SK-N-SH (cell line): Measurements from ENCODE around the gene VWC2L. TPM values are rescaled to one million over a fixed set of nuclear protein-coding genes. Genes with fewer than 3 reads are reported as not detected.

Experiments used
- CTCF ChIA-PET: fragments of 300-600, 350-600 bp; formaldehyde crosslinking; extraction: SDS; loops from one replicate; lab custom pipeline; 2021; lab: Yijun Ruan, JAX
- POLR2A ChIA-PET: fragments of 350-600 bp; sonication (Branson Sonifier 250); formaldehyde crosslinking; extraction: SDS; loops from one replicate; lab custom pipeline; 2020; ENCODE audit warnings: antibody characterized with exemption, inconsistent platforms; lab: Yijun Ruan, JAX
- DNase-seq: peaks from one replicate; pipeline ENCODE4 v3.0.0; 2012
- H2AFZ ChIP-seq: fragments of 200-600 bp; sonication (generic); 2 replicates; pipeline ENCODE4 v1.8.1; 2016; ENCODE audit warnings: antibody characterized with exemption, mild to moderate bottlenecking, low read depth
- H3F3A ChIP-seq: fragments of 200-600 bp; sonication (generic); replicated peaks from 2 replicates; pipeline ENCODE3; 2016; ENCODE audit warnings: antibody characterized with exemption, mild to moderate bottlenecking; ENCODE audit not compliant: insufficient read depth
- H3K27ac ChIP-seq, 2 experiments: fragments of 200-500 bp in 1 of 2; fragments of 200-600 bp in 1 of 2; sonication (Bioruptor generic) in 1 of 2; sonication (generic), shearing (Covaris generic) in 1 of 2; 2 replicates each; pipeline versions ENCODE4 v1.5.1 to v1.6.1; 2014 to 2016; ENCODE audit warnings: low read depth in 2 of 2, inconsistent platforms in 1 of 2, low read length in 1 of 2, mild to moderate bottlenecking in 1 of 2, mixed read lengths in 1 of 2
- H3K27me3 ChIP-seq: fragments of 200-600 bp; sonication (generic), shearing (Covaris generic); 2 replicates; pipeline ENCODE4 v1.6.1; 2016; ENCODE audit warnings: mixed run types; ENCODE audit not compliant: insufficient read depth
- H3K36me3 ChIP-seq, 2 experiments: fragments of 200-500 bp in 1 of 2; fragments of 200-600 bp in 1 of 2; sonication (Bioruptor generic) in 1 of 2; sonication (generic) in 1 of 2; replicated peaks in 1 of 2; 2 replicates each; pipeline versions ENCODE3 to v1.5.1; 2014 to 2016; ENCODE audit warnings: low read length in 1 of 2, mild to moderate bottlenecking in 1 of 2; ENCODE audit not compliant: insufficient read depth in 2 of 2, control insufficient read depth in 1 of 2
- H3K4me1 ChIP-seq, 2 experiments: fragments of 200-500 bp in 1 of 2; fragments of 200-600 bp in 1 of 2; sonication (Bioruptor generic) in 1 of 2; sonication (generic), shearing (Covaris generic) in 1 of 2; 2 replicates each; pipeline versions ENCODE4 v1.5.1 to v1.6.1; 2014 to 2016; ENCODE audit warnings: low read depth in 1 of 2, low read length in 1 of 2, mixed run types in 1 of 2; ENCODE audit not compliant: insufficient read depth in 2 of 2, control insufficient read depth in 1 of 2
- H3K4me2 ChIP-seq: fragments of 200-600 bp; sonication (generic), shearing (Covaris generic); 2 replicates; pipeline ENCODE4 v1.6.1; 2017; ENCODE audit warnings: mixed run types
- H3K4me3 ChIP-seq, 2 experiments: fragments of 200-500 bp in 1 of 2; fragments of 200-600 bp in 1 of 2; sonication (Bioruptor generic) in 1 of 2; sonication (generic), shearing (Covaris generic) in 1 of 2; 2 replicates each; pipeline versions ENCODE4 v1.5.1 to v1.8.1; 2014 to 2016; ENCODE audit warnings: low read depth in 2 of 2, inconsistent platforms in 1 of 2, low read length in 1 of 2, mild to moderate bottlenecking in 1 of 2, mixed read lengths in 1 of 2, moderate library complexity in 1 of 2
- H3K79me2 ChIP-seq: fragments of 200-600 bp; sonication (generic); 2 replicates; pipeline ENCODE4 v1.8.1; 2017; ENCODE audit warnings: mild to moderate bottlenecking; ENCODE audit not compliant: insufficient read depth
- H3K9ac ChIP-seq: fragments of 200-600 bp; sonication (generic); 2 replicates; pipeline ENCODE4 v1.6.1; 2017; ENCODE audit warnings: mixed run types
- H3K9me2 ChIP-seq: fragments of 200-600 bp; sonication (generic); 2 replicates; pipeline ENCODE4 v1.6.1; 2017; ENCODE audit warnings: mixed run types
- H3K9me3 ChIP-seq: fragments of 200-600 bp; sonication (generic); 2 replicates; pipeline ENCODE4 v1.6.1; 2017; ENCODE audit warnings: mixed run types, mild to moderate bottlenecking, moderate library complexity
- H4K20me1 ChIP-seq: fragments of 200-600 bp; sonication (generic); 2 replicates; pipeline ENCODE4 v1.6.1; 2017; ENCODE audit warnings: mild to moderate bottlenecking, mixed run types; ENCODE audit not compliant: insufficient read depth
- EP300 ChIP-seq, 2 experiments: IDR thresholded peaks; 2 replicates each; pipeline versions ENCODE4 v1.4.0 to v1.6.1; 2012; ENCODE audit warnings: borderline replicate concordance in 1 of 2, low read depth in 1 of 2, low read length in 1 of 2
- FOSL2 ChIP-seq: IDR thresholded peaks from 2 replicates; pipeline ENCODE4 v1.4.0; 2012; ENCODE audit warnings: low read depth, mild to moderate bottlenecking, moderate library complexity, borderline replicate concordance
- FOXJ3 ChIP-seq: sonication (generic); formaldehyde crosslinking; IDR thresholded peaks from 2 replicates; pipeline ENCODE4 v1.5.1; 2020; ENCODE audit warnings: mild to moderate bottlenecking, missing genetic modification reagents
- GATA2 ChIP-seq: sonication (generic); formaldehyde crosslinking; IDR thresholded peaks from 2 replicates; pipeline ENCODE4 v1.5.0; 2020; ENCODE audit warnings: mild to moderate bottlenecking, missing genetic modification reagents
- JUND ChIP-seq: IDR thresholded peaks from 2 replicates; pipeline ENCODE4 v1.4.0; 2012
- NRF1 ChIP-seq: IDR thresholded peaks from 2 replicates; pipeline ENCODE4 v1.6.1; 2012; ENCODE audit warnings: low read depth, mild to moderate bottlenecking, low read length
- PBX3 ChIP-seq: IDR thresholded peaks from 2 replicates; pipeline ENCODE4; 2012
- REST ChIP-seq: IDR thresholded peaks from 2 replicates; pipeline ENCODE4 v1.6.1; 2012; ENCODE audit warnings: mild to moderate bottlenecking, low read depth, low read length, moderate library complexity
- RXRA ChIP-seq: IDR thresholded peaks from 2 replicates; pipeline ENCODE4 v1.4.0; 2012; ENCODE audit warnings: low read depth, mild to moderate bottlenecking, borderline replicate concordance
- TCF12 ChIP-seq: IDR thresholded peaks from 2 replicates; pipeline ENCODE4 v1.4.0; 2012
- TEAD4 ChIP-seq: IDR thresholded peaks from 2 replicates; pipeline ENCODE4 v1.4.0; 2012; ENCODE audit warnings: mild to moderate bottlenecking, borderline replicate concordance; ENCODE audit not compliant: insufficient read depth
- YY1 ChIP-seq: IDR thresholded peaks from 2 replicates; pipeline ENCODE4 v1.4.0; 2012; ENCODE audit warnings: low read depth, mild to moderate bottlenecking
- ZBTB33 ChIP-seq: IDR thresholded peaks from 2 replicates; pipeline ENCODE4 v1.4.0; 2012; ENCODE audit warnings: low read depth, borderline replicate concordance
- WGBS: methylation state at CpG from one replicate; pipeline ENCODE4 v1.1.6; 2017; ENCODE audit warnings: low lambda C conversion rate; 5-methylcytosine and 5-hydroxymethylcytosine counted together
- polyA plus RNA-seq, 3 experiments: library from polyadenylated mRNA; depleted of rRNA; stranded (reverse); fragments of >200 nt; gene quantifications; 2 replicates each; pipeline ENCODE4 v1.2.3, GENCODE V29; 2012

Gene VWC2L
- polyA plus RNA-seq, 1 of the 3 experiments (the other 2 are of a cell fraction) = not detected

GRCh38 chr2:214566457-214566856 is 155.6 kb downstream of the VWC2L start:
- Histone ChIP-seq H3K9me3 (no peaks in the 10 kb centered on the region), H3K27ac (peak overlapping the region in 1 of 2 experiments; percentile 51; a peak in 1 of 4 replicates), H3K36me3 (no peaks in the 10 kb centered on the region), H3K79me2 (no peaks in the 10 kb centered on the region), H3K4me3 (no peak overlapping the region), H3K27me3 (no peaks in the 10 kb centered on the region), H3K9ac (no peak overlapping the region), H3F3A (no peaks in the 10 kb centered on the region), H2AFZ (no peak overlapping the region), H3K4me1 (peaks cover 0 to 14% of the 10 kb centered on the region in 2 experiments; a peak in 2 of 4 replicates), H3K4me2 (no peak overlapping the region), H4K20me1 (no peaks in the 10 kb centered on the region), H3K9me2 (no peaks in the 10 kb centered on the region)
- ChIA-PET CTCF (interaction anchor here (0.9 to 2.1 kb wide), 5 partner anchors 8 to 238 kb away, joined by 3 to 6 read pairs (median 3); partner anchors contain the start of gene VWC2L), POLR2A (no interaction called here)
- DNase-seq = peak; percentile 12
- 14% methylated on average over 1 of the region's 1 CpG for WGBS
- no peak for TF ChIP-seq JUND
- TF ChIP-seq FOSL2 = no peak
- no peak for TF ChIP-seq RXRA
- TF ChIP-seq FOXJ3 (CRISPR knock-in tag) = no peak
- TF ChIP-seq ZBTB33 = no peak
- TF ChIP-seq TCF12 = no peak
- TF ChIP-seq PBX3 = no peak
- TF ChIP-seq YY1 = no peak
- TF ChIP-seq GATA2 (CRISPR knock-in tag) = peak; percentile 68
- no peak for TF ChIP-seq REST
- peak in 1 of 2 experiments; percentile 25; a peak in 1 of 4 replicates for TF ChIP-seq EP300 (IDR thresholded peaks at IDR 0.05; ENCODE audit: borderline replicate concordance in 1 of 2, low read depth in 1 of 2, low read length in 1 of 2)
- no peak for TF ChIP-seq TEAD4
- TF ChIP-seq NRF1 = no peak
